ENCODE data around the gene TMEM232. TPM values are rescaled to one million over a fixed set of nuclear protein-coding genes. Genes with fewer than 3 reads are reported as not detected.

The TMEM232 gene
- total and polyA plus RNA-seq, 9 of the 15 experiments (the other 6 are each of a cell fraction or from before 2014, with no cell fraction given), result 0.09 to 2.2 (median 0.41) TPM

DNA sequence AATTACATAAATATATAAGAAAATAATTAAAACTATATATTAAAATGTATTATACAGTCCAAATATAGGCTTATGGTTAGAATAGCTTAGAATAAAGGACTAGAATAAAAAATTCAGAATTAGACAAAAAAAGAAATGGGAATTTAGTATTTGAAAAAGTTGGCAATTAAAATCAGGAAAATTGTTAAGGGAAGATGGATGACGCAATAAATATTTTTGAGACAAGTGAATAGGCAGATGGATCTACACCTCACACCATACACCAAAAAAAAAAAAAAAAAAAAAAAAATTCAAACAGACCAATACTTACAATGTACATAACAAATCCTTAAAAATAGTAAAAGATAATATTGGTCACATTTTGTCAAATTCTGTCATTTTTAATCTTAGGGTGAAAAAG is 200.7 kb downstream of the TMEM232 start:
- Histone ChIP-seq H3K79me2 (ENCODE audit: control insufficient read depth, insufficient read depth, low read length) (no peaks in the 10 kb centered on the region), H3K36me3 (ENCODE audit: control insufficient read depth, insufficient read depth, low read length) (no peaks in the 10 kb centered on the region), H4K20me1 (replicated peaks; ENCODE audit: control insufficient read depth, insufficient read depth, low read length) (no peaks in the 10 kb centered on the region), H3K9me3 (replicated peaks; ENCODE audit: control insufficient read depth, insufficient read depth, low read depth, low read length) (no peaks in the 10 kb centered on the region), H3K9ac (ENCODE audit: insufficient read depth in 1 of 2, low read depth in 2 of 2, low read length in 2 of 2) (no peak overlapping the region), H2AFZ (ENCODE audit: low read depth, low read length) (no peak overlapping the region), H3K27ac (ENCODE audit: extremely low read depth, low read depth, low read length) (no peak overlapping the region), H3K9me1 (ENCODE audit: control insufficient read depth, insufficient read depth, low read length) (no peaks in the 10 kb centered on the region), H3K27me3 (ENCODE audit: control insufficient read depth in 2 of 2, insufficient read depth in 2 of 2, low read length in 2 of 2) (no peaks in the 10 kb centered on the region), H3K4me1 (replicated peaks in 1 of 2; ENCODE audit: control insufficient read depth in 2 of 2, insufficient read depth in 2 of 2, low read length in 2 of 2) (no peaks in the 10 kb centered on the region), H3K4me3 (no peak overlapping the region), H3K4me2 (ENCODE audit: insufficient read depth, low read length) (no peak overlapping the region)
- DNase-seq (ENCODE audit: extremely low read depth in 1 of 4, low spot score in 3 of 4), result no peak
- CTCF ChIA-PET (ENCODE audit: low intra/inter-chr PET ratio), result no interaction called here
- 0% methylated on average over 1 of the region's 1 CpG for WGBS (ENCODE audit: insufficient coverage, low coverage, missing lambda C conversion rate)
- ATAC-seq, result no peak
- POLR2A ChIA-PET, result no interaction called here
- in situ Hi-C loops (cut with MboI), result no loop called here
- intact Hi-C loops (cut with micrococcal nuclease), result no loop called here
- TF ChIP-seq CEBPG (CRISPR knock-in tag; IDR thresholded peaks at IDR 0.05) (no peak), CEBPG (tag; conservative IDR thresholded peaks at IDR 0.05 in 1 of 2, IDR thresholded peaks at IDR 0.05 in 1 of 2) (peak in 1 of 2 experiments; percentile 78; a peak in 2 of 4 replicates), TAF1 (IDR thresholded peaks at IDR 0.05; ENCODE audit: control insufficient read depth, extremely low read depth, insufficient read depth, low read length, severe bottlenecking) (no peak)
- TF ChIP-seq, protein P1, sequence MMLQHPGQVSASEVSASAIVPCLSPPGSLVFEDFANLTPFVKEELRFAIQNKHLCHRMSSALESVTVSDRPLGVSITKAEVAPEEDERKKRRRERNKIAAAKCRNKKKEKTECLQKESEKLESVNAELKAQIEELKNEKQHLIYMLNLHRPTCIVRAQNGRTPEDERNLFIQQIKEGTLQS (IDR thresholded peaks at IDR 0.05), result peak; percentile 20; the same call in 1 of the 2 replicates
- TF ChIP-seq, protein P1 (CRISPR knock-in tag; conservative IDR thresholded peaks at IDR 0.05), result no peak
- FAIRE-seq, result no peak
- no TSS peak for BruUV-seq (replicated peaks)

DNA sequence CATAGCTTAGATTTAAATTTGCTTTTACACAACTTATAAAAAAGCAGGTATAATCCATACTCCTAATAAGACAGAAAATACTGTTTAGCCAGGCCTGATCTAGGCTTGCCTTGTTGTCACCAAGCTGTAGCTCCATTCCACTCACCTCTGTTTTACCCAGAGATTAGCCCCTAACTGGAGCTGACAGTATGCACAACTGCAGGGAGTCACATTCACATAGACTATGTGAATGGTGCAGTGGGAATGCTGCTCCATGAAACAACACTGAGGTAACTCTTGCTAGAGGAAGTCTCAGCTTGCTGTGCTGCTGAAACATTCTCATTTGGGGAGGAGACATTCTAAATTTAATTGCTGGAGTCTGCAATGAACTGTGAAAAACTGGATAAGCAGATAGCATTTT is 209.1 kb downstream of the TMEM232 start:
- Histone ChIP-seq H3K27ac (ENCODE audit: extremely low read depth, low read depth, low read length) (no peak overlapping the region), H3K36me3 (ENCODE audit: control insufficient read depth, insufficient read depth, low read length) (no peaks in the 10 kb centered on the region), H3K79me2 (ENCODE audit: control insufficient read depth, insufficient read depth, low read length) (no peaks in the 10 kb centered on the region), H2AFZ (ENCODE audit: low read depth, low read length) (no peak overlapping the region), H3K27me3 (ENCODE audit: control insufficient read depth in 2 of 2, insufficient read depth in 2 of 2, low read length in 2 of 2) (no peaks in the 10 kb centered on the region), H4K20me1 (replicated peaks; ENCODE audit: control insufficient read depth, insufficient read depth, low read length) (no peaks in the 10 kb centered on the region), H3K9me1 (ENCODE audit: control insufficient read depth, insufficient read depth, low read length) (no peaks in the 10 kb centered on the region), H3K4me2 (ENCODE audit: insufficient read depth, low read length) (no peak overlapping the region), H3K9ac (ENCODE audit: insufficient read depth in 1 of 2, low read depth in 2 of 2, low read length in 2 of 2) (no peak overlapping the region), H3K4me1 (replicated peaks in 1 of 2; ENCODE audit: control insufficient read depth in 2 of 2, insufficient read depth in 2 of 2, low read length in 2 of 2) (no peaks in the 10 kb centered on the region), H3K4me3 (no peak overlapping the region), H3K9me3 (replicated peaks; ENCODE audit: control insufficient read depth, insufficient read depth, low read depth, low read length) (no peaks in the 10 kb centered on the region)
- no peak for FAIRE-seq
- ChIA-PET POLR2A (no interaction called here), CTCF (ENCODE audit: low intra/inter-chr PET ratio) (no interaction called here)
- no peak for TF ChIP-seq THRAP3 (IDR thresholded peaks at IDR 0.05; ENCODE audit: borderline replicate concordance)
- no TSS peak for BruUV-seq (replicated peaks)
- in situ Hi-C loops (cut with MboI) (no loop called here), intact Hi-C loops (cut with micrococcal nuclease) (no loop called here)
- ATAC-seq, result no peak
- DNase-seq (ENCODE audit: extremely low read depth in 1 of 4, low spot score in 3 of 4), result no peak
